Central memory CD4-positive, alpha-beta T cell (primary cell): ENCODE results near the gene CYBA.

Source experiments
- DNase-seq: peaks from one replicate; pipeline ENCODE4 v3.0.0; 2022
- total RNA-seq, 3 experiments: gene quantifications; one replicate each; lab custom pipeline; 2026; lab: John Stamatoyannopoulos, UW

CYBA gene
- total RNA-seq: 29.3 to 156 (median 151) reads per million in 3 experiments

DNA sequence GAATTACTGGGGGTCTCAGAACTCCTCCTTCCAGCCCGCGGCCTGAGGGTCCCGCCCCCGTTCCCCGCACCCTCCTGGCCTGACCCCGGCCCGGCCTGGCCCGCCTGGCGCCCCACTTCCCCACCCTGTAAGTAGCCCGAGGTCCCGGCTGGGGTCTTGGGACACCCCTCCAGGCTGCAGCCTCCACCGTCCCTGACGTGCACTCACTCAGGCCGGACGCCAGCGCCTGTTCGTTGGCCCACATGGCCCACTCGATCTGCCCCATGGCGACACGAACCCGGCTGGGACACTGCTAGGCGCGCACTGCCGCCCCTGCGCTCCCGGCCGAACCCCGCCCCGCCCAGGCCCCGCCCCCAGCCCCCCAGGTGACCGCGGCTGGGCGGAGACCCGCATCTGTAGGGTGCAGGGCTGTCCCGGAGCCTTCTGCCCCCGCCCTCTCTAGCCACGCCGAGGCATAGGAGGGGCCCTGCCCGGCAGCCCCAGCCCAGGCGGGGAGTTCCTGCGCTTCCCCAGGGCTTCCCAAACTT is at the start of gene CYBA:
Gene CYBA (minus strand): TSS at position 305 of the 527 bp plus-strand sequence. CDS start 40 bp downstream, at position 265.
- DNase-seq: peak; percentile 81

DNA sequence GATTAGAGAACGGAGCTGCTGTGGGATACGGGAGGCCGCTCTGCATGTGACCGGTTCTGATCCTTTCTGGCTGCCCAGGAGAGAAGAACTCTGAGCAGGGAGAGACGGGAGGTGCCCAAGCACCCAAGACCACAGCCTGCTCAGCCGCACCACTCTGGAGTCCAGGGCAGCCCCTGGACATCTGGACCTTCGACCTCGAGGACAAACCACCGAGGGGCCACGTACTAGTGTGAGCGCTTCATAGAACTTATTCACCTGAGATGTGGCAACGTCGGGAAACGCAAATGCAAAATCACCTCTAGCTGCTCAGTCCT is 49.4 kb upstream of the CYBA start:
- no peak for DNase-seq

DNA sequence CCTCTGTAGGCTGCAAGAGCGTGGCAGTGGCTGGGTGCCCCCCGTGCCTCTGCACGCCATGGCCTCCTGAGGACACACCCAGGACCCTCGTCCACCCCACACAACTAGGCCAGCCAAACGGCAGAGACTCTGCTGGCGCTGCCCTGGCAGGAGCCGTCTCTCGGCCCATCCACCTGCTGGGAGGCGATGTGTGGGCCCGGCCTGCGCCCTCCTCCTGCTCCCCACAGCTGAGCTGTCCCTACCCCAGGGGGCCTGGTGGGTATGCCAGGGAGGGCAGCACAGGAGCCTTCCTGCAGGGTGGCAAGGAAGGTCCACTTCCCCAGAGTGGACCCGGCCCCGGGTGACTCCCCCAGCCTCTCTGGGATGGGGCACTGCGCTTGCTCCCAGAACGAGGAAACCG is 48.3 kb upstream of the CYBA start:
- DNase-seq: no peak

DNA sequence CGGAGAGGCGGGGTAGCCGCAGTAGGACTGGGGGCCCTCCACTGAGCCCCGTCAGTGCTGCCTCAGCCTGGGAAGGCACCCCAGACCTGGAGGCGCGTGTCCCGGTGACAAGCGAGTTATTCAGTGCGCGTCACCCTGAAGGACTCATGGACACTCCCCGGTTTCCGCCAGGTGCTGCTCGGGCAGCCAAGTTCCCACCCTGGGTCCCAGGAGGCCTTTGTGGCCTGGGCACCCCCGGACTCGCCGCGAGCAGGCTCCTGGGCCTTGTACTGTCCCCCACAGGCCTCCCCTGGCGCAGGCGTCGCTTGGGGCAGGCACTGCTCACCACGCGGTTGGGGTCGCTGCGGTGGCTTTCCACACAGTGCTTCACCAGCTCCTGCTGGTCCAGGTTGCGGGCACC is 47.8 kb upstream of the CYBA start:
- DNase-seq: no peak

DNA sequence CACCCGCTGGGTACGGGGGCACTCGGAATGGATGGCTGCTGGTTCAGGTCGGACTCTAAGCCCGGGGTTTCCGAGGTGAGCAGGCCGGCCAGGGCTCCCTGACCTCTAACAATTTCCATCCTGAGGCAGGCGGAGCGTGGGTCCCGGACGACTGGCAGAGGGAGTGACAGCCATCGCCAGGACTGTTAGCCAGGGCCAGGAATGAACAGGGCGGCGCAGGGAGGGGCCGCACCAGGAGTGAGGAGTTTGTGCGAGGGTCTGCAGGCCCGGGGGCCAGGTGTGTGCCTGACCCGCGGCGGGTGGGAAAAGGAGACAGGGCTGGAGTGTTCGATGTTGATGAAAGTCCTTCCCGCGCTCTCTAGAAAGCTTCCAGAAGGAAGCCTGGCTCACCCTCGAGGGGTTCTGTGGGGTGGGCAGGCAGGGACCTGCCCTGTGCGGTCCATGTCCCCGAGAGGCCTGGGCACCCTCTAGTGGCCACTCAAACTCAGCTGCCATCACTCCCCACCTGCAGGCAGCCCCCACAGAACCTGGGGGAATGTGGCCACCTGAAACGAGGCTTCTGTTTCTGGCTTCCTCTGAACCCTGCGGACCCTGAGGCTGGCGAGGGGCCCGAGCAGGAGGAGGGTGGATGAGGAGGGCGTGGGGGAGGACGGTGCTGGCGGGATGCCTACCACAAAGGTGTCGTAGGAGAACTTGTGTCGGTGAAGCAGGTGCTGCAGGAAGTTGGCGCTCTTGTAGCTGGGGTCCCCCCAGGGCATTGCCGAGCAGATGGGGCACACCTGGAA is 47.2 kb upstream of the CYBA start:
- no peak for DNase-seq

DNA sequence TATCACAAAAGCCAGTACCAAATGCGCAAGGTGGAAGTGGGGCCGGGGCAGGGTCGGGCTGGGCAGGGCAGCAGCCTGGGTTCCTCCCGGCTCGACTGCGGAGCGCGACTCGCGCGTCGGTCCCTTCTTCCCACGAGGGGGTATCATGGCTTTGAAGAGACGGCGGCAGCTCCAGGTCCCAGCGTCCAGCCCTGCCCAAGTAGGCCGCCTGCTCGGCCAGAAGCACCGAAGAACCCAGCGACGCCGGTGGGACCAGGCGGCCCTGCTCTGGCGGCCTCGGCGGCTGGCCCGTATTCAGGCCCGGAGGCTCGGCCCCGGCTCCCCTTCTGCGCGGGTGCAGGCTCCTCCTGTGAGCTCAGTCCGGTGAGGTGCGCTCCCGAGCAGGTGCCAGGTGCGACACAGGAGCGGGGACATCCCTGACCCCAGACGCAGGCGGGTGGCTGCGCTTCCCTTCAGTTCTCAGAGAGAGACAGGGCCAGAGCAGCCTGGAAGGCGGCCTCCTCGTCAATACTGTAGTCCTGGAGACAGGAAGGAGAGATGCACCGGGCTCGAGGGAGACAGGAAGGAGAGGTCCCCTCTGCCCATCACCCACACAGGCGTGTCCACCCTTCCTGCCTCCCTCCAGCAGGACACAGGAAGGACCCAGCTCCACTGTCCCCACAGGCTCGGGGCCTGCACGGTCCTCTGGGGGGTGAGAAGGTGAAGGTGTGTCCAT is 46.4 kb upstream of the CYBA start:
- DNase-seq: no peak

DNA sequence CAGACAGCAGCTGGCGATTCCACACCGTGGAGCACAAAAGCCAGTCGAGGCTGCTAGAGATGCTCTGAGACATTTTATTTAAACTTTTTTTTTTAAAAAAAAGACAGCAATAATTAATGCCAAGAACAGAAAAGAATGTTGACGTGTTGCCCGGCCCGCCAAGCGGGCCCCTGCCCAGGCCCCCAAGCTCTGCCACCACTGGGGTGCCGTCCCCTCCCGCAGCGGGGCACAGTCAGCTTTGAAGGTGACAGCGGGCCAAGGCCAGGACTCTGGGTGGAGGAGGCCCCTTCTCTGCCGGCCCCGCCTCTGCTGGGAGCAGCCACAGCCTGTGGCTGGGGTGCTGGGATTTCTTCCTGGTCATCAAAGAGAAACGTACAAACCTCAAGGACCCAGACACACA is 45.6 kb upstream of the CYBA start:
- no peak for DNase-seq

DNA sequence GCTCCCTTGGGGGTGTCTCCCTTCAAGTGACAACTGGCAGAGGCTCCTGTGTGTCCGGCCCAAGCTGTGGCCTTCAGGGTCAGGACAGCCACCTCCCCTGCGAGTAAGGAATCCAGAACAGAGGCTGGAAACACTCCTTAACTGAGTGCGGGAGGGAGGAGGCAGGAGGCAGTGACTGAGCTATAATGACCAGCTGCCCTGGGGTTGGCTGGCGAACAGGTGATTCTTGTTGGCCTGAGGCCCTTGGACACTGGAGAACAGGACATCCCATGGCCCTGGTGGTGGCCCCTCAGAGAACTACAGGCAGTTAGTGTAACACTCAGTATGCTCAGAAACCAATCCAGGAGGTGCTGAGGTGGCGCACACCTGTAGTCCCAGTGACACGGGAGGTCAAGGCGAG is 44.9 kb upstream of the CYBA start:
- no peak for DNase-seq

DNA sequence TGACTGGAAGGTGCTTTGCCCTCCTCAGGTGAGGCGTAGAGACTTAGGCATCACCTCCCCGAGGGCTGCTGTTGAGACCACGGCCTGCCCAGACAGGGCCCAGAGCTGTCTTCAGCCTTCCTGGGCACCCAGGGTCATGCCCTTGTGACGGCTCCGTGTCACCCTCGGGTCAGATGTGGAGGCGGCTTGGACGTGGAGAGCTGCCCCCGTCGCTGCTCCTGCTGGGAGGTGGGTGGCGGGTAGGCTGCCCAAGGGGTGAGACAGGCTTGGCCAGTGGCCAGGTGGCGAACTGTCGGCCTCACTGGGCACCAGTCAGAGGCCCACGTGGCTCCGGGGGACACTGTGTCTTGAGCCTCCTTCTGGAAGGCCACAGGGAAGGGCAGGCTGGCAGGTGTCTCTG is 44.4 kb upstream of the CYBA start:
- no peak for DNase-seq

DNA sequence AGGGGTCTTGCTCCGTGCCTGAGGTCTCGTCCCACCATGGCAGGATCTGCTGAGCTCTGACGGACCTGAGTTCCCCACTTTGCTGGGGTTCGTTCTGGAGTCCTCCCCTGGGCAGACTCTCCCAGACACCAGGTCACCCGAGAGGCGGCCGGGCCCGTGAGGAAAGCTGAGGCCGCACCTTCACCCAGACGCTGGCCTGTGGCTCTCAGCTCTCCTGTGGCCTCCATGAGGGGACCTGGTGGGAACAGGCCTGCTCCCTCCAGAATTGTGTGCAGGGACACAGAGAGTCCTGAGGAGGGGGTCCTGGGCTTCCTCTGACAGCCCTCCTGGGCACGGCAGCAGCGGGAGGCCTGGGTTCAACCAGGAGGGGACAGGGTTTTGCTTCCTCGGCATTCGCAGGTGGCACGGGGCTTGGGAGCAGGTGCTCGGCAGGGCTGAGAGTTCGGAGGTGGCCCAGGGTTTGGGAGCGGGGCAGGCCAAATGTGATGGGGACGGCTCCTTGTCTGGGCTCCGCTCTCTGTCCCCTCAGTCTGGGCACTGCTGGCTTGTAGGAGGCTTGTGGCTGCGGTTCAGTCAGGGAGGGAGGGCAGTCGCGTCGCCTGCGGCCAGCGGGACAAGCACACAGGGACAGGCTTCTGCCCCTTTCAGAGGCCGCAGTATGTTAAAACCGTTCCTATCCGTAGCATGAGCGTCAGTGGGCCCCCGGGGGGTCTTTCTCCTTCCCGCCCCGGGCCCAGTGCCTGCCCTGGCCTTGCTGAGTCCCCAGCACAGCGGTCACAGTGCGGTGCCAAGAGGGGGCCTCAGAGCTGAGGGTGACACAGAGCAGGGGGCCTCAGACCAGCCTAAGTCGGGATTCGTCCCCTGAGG is 43.6 kb upstream of the CYBA start:
- DNase-seq: no peak

DNA sequence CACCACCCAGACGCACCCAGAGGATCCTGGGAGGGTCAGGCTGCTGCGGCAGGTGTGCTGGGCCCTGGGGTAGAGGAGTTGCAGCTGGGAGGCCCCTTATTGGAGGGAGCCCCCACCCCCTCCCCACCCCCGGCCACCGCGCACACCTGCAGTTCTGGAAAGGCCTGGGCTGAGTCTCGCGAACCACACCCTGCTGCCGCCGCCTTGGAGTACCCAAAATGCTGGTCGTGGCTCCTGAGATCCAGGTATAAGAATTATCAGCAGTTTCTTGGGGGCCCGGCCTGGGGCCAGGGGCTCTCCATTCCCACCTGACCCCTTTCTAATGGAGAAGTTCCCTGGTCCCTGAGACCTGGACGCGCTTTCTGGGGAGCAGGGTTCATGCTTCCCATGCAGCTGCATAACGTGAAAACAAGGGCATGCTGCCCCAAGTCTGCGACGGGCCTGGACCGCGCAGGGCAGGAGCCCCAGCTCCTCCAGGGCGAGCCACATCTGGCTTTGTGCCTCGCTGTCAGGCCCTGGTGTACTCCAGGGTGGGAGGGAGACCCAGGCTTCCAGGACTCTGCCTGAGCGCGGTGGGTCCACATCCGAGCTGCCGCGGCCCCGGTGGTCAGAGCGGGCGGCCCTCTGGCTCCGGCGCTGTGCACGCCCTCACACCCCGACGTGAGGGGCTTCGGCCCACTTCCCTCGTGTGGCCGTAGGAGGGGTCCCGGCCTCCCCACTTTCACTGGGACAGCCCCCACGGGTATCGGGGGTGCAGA is 42.7 kb upstream of the CYBA start:
- no peak for DNase-seq

DNA sequence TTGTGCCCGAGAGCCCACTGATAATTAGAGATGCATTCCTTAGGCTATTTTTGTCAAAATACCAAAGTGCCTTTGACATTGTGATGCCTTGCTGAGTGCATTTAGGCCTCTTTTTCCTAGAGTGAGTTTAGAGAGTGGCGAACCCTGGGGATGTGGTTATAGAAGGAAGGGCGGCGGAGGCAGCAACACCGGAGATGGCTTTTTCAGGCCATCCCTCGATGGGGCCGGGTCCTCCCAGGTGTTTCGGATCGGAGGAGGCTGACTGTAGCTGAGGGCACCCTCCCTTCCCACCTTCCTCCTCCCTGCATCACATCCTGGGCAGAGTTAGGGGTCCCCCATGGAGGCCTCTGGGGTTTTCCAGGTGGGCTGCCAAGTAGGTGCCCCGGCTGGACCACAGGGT is 42.0 kb upstream of the CYBA start:
- no peak for DNase-seq

DNA sequence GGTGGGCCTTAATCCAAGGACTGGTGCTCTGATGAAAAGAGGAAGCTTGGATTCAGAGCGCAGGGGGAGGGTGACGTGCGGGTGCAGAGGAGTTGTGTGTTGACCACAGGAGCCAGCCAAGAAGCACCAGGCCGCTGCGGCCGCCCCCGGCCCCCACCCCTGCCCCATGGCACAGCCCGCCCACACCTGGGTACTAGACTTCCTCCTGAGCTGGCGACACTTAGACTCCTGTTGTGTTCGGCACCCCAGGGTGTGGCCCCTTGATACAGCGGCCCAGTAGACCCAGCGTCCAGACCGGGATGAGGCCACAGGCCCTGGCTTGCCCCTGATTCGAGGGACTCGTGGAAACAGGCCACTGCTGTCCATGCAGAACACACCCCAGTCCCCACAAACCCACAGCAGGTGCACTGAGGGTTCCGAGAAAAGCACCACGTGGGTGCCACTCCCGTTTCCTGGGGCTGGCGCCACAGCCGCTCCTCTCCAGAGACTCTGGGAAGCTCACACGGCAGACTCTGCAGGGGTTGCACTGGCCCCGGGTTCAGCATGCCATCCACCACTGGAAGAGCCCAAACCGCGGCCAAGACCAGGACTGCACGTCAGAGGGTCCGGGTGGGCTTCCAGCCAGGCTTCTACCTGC is 41.2 kb upstream of the CYBA start:
- DNase-seq: no peak

DNA sequence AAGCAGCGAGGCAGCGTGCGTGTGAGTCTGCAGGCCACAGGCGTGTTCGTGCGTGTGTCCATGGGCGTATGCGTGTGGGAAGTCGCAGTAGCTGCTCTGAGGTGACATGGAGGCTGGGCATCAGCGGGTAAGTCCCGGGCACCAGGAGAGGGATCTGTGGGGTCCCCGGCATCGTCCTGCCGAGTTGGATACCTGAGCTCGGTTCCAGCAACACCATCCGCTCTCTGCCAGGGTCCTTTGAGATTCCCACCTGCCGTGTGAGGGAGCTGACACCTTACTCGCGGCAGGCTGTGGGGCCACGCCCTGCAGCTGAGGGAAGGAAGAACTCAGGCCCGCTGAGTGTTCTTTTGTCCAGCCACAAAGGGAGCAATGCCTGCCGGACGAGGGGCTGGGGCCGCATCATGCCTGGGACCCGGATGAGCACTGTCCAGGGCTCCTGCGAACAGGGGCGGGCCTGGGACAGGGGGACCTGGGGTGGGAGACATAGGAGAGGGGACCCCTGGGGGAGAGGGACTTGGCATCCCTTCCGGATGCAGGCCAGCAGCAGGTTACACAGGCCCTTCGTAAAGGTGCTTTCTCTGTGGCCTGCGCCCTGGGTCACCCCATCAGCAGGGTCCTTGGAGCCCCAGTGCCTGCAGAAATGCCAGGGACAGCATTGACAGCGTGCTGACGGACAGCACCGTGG is 40.4 kb upstream of the CYBA start:
- DNase-seq: no peak

DNA sequence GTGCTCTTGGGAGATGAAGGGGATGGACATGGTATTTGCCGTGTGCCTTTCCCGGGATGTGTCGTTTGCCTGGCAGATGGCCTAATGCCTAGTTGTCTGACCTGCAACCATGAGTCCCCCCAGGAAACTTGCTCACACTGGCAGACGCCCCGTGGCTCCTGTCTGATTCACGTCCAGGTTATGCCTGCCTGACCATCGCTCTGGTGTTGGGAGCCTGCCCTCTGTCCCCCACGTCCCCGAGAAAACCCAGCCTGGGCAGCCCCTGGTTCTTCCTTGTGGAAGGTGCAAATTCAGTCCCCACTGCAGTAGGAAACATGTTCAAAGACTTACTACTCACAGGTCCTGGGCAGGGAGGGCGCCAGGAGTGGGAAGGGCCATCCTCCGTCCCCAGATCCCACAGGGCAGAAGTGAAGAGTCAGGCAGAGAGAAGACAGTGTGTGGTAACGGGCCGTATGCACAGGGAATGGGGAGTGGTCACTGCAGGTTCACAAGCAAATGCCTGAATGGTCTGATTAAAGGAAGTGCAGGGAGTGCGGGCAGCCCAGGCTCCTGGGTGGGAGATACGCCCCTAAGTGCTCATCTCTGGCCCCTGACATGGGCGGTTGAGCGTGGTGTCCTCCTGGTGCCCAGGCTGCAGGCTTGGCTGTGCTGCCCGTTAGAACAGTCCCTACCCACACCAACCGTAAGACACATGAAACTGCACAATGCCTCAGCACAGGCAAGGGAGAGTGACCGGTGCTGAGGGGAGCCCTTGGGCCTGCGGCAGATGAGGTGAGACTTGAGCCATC is 39.7 kb upstream of the CYBA start:
- no peak for DNase-seq

DNA sequence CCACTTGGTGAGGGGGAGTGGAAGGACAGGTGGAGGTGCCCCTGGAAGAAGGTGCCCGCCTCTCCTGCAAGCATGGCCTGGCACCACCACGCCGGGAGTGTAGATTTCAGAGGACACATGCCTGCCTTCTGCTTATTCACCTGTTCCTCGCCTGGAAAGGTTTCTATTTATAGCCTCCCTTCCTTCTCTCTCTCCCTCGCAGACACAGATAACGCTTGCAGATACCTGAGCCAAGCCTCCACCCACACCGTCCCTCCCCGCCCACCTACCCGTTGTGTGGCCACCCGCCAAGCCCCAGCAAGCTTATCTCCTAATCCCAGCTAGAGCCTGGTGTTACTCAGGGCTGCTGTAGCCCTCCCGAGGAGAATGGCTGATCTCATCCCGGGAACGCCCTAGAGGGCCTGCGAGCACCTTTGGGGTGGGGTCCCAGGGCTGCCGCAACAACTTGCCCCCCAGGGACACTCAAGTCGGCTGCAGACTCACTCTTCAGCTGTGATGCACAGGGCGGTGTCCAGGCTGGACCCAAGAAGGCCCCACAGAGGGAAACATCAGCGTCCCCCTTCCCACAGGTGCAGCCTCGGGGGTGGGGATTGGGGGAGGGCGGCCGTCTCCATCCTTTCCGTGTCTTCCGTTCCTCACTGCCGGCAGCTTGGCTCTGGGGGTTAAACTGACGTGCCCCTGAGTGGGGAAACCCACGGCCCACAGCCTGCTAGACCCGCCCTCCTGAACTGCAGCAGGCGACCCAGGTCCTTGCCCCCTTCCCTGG is 37.3 kb upstream of the CYBA start:
- DNase-seq: no peak

DNA sequence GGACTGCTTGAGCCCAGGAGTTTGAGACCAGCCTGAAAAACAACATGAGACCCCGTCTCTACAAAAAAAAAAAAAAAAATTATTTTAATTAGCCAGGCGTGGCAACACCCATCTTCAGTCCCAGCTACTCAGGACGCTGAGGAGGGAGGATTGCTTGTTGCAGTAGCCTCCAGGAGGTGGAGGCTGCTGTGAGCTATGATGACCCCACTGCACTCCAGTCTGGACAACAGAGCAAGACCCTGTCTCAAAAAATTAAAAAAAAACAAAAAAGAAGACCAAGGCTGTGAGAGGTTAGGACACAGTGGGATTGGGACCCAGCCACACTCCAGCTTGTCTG is 36.8 kb upstream of the CYBA start:
- DNase-seq: no peak

DNA sequence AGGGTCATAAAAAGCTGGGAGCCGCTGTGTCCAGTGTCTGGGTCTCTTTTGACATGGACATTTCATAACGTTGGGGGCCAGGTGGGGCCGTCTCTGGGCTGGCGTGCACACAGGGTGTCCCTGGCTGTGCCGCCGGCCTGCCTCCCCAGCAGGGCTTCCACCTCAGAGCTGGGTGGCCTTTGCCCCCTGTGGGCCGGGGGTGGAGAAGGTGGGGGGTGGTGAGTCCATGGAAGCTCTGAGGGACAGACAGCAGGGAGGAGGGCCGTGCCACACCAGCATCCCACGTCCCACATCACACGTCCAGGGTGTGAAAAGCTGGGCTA is 36.4 kb upstream of the CYBA start:
- DNase-seq: no peak

DNA sequence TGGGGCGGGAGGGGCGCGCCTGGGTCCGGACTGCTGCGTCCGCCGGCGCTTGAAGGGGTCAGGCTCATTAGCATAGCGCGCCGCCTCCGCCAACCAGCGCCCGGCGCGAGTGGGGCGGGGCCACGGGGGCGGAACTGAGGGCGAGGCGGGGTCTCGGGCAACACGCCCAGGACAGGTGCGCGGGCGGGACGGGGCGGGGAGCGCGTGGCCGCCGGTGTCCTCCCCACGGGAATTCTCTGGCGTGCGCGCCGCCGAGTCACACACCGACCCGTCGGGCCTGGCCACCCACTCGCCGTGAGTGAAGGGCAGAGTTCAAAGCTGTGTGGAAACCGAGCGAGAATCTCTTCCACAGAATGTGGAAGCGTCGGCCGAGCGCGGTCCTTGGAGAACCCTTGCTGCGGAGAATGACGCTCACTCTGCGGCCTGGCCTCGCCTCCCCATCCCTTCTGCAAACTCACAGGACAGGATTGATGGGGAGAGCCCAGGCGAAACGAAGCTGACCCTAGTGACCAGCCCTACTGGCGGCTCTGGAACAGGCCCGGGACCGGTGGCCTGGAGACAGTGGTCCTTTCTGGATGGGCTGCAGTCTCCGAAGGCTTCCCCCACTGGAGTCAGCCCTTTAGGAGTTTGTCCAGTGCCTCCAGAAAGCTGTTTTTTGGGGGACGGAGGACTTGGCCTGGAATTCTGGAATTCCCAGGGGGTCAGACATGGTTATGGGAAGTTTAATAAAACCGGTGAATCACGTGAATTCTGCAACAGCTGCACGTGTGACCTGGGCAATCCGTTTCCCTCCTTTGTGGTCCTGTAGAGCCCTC is 35.8 kb upstream of the CYBA start, which contains the start of gene SNAI3:
Gene SNAI3 (minus strand): TSS at position 69 of the 815 bp plus-strand sequence. CDS start 101 bp downstream, outside the sequence.
- peak; percentile 78 for DNase-seq
